GM10847 (cell line): ENCODE results near the gene GEN1.

Experiments used
- POLR2A ChIP-seq: IDR thresholded peaks from 2 replicates; pipeline ENCODE4 v1.6.1; 2011; ENCODE audit not compliant: insufficient read length; ENCODE audit errors: extremely low read depth

Gene GEN1

DNA sequence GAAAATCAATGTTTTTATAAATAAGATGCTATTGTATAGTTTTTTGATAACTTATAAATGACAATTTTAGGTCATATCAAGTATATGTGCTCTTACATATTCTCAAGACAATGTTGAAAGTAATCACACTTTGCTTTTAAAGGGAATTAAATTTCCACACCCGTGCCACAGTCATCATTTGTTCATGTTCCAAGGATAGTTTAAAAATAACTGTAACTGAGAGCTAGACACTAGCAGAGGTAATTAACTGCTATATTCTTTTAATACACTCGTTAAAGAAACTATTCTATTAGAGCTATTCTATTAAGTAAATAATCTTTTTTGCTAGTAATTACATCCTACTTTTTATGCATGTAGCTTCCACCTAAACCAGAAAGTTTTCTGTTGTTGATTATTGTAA lies 18.0 kb downstream of the GEN1 start:
- no peak for TF ChIP-seq POLR2A

DNA sequence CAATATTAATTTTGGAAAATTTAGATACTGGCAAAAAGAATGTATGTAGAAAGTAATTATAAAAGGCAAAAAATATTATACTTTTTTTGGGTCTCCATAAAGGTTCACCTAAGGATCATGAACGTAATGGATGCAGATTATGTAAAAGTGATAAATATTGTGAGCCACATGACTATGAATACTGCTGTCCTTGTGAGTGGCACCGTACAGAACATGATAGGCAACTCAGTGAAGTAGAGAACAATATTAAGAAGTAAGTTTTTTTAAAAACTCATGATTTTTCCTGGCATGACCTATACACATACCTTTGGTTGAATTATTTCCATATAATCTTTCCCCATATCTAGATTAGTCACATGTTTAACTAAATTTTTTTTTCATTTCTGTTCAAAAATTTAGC lies 18.6 kb downstream of the GEN1 start:
- TF ChIP-seq POLR2A, result no peak

DNA sequence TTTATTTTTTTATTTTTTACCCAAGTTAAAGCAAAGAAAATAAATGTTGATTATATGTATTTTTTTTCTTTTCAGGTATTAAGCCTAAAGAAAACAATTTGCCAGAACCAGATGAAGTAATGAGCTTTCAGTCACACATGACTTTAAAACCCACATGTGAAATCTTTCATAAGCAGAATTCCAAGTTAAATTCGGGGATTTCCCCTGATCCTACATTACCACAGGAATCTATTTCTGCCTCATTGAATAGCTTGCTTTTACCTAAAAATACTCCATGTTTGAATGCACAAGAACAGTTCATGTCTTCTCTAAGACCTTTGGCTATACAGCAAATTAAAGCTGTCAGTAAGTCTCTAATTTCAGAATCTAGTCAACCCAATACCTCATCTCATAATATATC lies 26.6 kb downstream of the GEN1 start:
- TF ChIP-seq POLR2A, result no peak

DNA sequence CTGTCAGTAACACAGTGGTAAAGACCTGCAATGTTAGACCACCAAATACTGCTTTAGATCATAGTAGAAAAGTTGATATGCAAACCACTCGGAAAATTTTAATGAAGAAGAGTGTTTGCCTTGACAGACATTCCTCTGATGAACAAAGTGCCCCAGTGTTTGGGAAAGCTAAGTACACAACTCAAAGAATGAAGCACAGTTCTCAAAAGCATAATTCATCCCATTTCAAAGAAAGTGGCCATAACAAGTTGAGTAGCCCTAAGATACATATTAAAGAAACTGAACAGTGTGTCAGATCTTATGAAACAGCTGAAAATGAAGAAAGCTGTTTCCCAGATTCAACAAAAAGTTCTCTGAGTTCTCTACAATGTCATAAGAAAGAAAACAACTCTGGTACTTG lies 27.5 kb downstream of the GEN1 start:
- no peak for TF ChIP-seq POLR2A

DNA sequence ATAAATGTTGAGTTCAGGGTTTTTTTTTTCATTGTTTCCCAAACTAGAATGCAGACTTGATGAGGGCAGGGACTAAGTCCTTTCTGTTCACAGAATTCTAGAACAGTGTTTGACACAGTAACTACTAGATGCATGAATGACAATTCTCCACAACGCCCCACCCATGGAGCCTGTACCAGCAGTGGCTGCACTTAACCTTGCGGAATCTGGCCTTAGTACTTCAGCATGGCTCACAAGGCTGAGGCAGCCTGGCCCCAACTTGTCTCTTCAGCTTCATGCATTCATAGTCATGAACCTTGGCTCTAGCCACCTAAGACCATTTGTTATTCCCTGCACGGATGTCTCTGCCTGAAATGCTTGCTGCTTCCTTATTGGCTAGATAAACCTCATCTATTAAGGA lies 32.8 kb downstream of the GEN1 start:
- no peak for TF ChIP-seq POLR2A

DNA sequence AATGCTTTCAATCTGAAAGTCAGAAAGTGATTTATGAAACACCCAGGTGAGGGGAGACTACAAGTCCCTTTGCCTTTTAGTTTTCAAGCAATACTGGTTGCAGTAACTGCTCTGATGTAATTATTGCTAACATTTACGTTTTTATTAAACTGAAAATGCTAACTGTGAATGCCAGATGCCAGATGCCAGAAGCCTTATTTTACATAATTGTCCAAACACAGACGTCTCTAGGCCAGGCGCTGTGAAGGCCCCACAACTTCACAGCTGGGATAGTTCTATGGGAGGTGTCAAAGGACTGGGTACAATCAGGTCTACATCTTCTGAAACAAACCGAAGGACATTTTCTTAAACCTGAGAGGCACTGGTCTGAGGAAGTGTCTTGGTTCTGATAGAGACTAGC lies 34.8 kb downstream of the GEN1 start:
- TF ChIP-seq POLR2A, result no peak

DNA sequence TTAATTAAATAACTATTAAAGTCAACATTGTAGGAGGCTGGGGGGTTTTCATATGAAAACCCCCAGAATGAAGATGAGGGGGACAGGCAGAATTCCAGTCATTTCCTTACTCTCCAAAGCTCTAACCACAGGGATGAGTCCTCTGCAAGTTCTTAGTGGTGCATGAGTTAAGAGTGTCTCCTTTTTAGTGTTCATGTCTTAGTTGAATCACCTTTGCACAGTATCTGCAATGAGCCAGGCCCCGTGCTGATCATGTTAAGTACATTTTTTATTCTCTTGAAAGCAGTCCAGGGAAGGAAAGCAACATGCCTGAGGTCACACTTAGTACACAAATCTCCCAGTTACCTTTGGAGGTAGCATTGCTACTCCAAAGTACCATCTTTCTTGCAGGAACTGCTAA lies 36.6 kb downstream of the GEN1 start:
- no peak for TF ChIP-seq POLR2A

DNA sequence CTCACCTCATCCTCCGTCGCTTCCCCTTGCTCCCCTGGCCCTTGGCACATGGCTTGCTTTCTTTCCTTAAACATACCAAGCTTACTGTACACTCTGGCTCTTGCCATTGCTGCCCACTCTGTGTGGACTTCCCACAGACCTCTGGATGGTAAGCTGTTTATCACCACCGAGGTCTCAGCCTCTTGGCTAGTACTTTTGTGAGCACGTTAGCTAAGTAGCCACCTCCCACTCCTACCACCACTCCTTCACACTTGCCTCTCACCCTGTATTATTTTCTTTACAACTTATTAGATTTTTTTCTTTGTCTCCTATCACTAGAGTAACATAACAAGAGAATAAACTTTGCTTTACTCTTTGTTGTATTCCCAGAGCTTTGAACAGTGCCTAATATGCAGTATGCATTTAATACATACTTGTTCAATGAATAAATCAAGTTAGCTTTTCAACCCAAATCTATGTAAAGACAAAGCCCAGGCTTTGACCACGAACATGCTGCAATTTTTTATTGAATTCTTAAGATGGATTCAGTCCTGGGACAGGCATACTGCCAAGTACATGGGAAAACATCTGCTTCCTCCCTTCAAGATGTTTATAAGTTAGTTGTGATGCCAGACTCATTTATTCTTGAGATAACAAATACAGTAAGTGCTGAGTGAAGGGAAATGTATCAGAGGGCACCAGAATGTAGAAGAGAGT lies 37.3 kb downstream of the GEN1 start:
- TF ChIP-seq POLR2A, result no peak

DNA sequence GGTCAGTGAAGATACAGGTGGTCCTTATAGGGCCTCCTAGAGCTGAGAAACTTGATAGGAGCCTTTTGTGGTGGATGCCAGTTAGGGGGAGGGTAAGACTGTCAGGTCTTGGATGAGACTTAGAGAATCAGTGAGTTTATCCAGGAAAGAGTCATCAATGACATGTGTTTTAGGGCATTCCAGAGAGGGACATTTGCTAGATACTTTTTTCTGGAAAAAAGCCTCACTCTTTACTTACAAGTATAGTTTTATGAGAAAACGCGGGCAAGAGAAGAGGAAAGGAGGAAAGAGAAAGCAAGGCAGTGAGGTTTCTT lies 37.8 kb downstream of the GEN1 start:
- TF ChIP-seq POLR2A, result no peak

DNA sequence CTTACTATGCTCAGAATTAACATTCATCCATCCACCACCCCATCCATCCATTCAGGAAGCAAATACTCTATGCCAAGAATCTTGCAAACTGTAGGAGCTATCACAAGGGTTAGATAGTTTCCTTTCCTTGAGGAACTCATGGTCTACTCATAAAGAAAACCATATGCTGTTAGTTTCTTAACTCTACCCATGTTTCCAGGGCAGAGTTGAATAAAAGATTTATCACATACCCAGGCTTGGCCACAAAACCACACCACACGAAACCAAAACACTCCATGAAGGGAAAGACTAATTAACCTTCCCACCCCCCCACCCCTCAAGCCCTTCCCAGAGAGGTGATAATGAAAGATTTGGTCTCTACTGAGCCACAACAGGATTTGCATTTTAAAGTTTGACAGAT lies 38.6 kb downstream of the GEN1 start:
- no peak for TF ChIP-seq POLR2A

DNA sequence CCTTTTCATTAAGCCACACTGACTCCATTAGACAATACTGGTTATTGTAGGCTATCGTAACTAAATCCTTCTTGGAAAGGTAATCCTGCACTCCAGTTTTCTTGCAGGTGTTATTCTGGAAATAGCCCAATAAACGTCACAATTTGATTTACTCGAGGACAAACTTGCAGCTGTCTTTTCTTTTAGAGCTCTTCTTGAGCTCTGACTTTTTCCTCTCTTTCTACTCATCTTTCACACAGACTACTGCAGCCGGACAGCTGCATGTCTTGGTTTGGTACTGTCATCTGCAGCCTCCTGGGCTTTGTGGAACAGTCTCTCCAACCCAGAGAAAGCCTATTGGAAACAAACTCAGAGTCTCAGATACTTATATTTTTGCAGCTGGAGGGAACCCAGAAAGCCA lies 39.4 kb downstream of the GEN1 start:
- no peak for TF ChIP-seq POLR2A

DNA sequence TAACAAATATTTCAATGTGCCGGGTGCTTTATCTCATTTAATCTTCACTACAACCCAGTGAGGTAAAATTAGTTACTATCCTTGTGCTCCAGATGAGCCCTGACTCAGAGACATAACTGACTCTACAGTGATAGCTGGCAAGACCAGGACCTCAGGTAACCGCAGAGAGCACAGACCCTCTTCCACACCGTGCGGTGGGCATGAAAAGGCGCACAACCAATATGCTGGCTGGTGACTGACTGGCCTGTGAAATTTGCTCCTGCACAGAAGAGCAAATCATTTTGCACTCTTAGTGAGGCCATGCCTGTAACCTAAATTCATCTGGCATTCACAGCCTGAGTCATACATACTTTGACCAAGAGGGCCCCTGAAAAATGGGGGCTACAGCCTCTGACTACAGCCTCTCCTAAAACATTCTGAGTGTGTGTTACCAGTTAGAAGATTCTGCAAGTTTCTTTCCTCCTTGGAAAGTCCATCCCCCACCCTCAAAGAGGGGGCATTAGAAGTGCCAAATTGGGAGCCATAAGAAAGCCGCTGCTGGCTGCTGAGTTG lies 39.9 kb downstream of the GEN1 start:
- TF ChIP-seq POLR2A, result no peak

DNA sequence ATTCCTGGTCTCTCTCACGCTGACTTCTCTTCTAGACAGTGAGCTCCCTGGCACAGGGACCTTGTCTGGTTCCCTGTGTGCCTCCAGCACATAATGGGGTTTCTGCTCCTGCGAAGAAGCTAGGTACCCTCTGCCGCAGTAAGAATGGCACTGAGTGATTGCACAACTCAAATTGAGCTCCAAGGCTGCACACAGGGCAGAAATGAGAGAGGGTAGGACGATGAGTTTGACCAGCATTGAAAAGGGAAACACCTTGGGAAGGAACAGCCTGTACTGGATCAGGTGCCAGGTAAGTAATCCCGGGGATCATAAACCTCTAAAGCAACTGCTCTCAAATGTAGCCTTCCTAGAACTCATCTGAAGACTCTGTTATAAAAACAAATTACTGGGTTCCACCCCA lies 41.4 kb downstream of the GEN1 start:
- TF ChIP-seq POLR2A, result no peak

DNA sequence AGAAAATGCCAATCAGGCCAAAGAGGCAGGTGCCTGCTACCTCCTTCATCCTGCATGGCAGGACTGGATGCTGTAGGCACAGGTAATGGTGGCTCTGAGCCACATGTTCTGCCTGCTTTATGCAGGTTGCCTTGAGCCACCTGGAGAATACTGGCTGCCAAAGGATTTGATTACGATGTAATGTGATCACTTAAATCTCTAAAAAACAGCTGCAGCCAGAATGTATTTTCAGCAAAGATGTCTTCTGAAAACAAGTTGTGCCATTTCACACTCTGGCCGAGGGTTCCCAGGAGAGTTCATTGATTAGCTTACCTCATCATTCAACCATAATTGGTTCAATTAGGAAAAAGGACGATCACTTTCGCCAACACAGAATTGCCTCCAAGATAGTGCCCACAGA lies 44.4 kb downstream of the GEN1 start:
- TF ChIP-seq POLR2A, result no peak

DNA sequence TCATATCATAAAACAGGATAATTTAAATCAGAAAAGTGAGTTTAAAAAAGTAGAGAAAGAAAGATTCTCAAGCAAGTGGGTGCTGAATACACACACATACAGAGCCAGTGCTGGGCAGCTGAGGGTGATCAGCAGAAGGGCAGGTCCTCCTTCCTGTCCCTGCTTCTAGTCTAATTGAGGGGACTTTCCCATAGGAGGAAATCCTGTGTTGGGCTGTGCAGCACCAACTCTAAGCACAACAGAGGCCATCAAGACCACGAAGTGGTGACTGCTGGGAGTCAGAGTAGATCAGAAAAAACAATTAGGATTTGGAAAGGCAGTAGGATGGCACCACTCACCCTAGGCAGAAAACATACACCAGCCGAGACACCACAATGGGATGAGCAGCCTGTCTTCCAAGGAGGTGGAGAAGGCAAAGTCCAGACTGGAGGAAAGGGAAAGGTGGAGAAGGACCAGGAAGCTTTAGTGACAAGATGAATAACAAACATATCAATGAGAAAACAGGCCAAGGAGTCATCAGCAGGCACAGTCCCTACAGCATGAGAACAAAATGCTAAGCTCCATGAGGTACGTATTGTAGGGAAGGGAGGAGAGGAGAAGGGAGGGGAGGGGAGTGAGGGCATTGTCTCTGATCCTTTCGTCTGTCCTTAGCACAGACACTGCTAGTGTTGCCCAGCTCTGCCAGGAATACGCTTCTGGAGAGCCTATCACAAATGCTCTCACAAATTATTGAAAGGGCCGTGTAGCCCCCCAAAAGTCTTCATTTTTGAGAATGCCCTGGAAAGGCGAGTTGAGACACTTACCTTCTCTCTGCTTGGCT lies 45.6 kb downstream of the GEN1 start:
- TF ChIP-seq POLR2A, result no peak

DNA sequence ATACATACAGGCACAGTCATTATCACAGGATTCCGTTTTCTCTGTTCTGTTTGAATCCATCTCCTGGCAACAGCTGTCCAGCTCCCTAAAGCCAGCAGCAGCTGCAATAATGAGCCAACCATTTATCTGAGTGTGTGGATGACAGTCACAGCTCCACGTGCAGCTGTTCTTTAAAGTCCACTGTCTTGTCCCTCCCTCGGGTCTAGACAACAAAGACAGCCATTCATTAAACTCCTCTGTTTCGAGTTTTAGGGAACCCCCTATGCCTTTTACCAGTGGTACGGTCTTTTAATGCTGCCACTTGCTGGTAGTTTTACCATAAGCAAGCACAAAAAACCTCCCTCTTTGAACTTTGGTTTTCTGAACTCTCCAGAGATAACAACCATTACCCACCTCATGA lies 46.3 kb downstream of the GEN1 start:
- TF ChIP-seq POLR2A, result no peak
